Ovary (tissue), 3 donors: ENCODE measurements around the gene LBHD1.

Source experiments
- EP300 ChIP-seq: sonication (generic); formaldehyde crosslinking; IDR thresholded peaks from one replicate; pipeline ENCODE4 v1.6.1; 2017; ENCODE audit warnings: antibody characterized with exemption
- TF ChIP-seq, protein P1 (sequence below), 3 donors: fragments of 450-650 bp in 2 of 3; fragments of 200-600 bp in 1 of 3; IDR thresholded peaks; one replicate each; pipeline versions ENCODE4 v1.5.1 to v1.8.0; 2016 to 2022; ENCODE audit warnings: antibody characterized with exemption in 3 of 3, mild to moderate bottlenecking in 1 of 3
- donor health status: DM: no; HTN: no; CAD: no.

DNA sequence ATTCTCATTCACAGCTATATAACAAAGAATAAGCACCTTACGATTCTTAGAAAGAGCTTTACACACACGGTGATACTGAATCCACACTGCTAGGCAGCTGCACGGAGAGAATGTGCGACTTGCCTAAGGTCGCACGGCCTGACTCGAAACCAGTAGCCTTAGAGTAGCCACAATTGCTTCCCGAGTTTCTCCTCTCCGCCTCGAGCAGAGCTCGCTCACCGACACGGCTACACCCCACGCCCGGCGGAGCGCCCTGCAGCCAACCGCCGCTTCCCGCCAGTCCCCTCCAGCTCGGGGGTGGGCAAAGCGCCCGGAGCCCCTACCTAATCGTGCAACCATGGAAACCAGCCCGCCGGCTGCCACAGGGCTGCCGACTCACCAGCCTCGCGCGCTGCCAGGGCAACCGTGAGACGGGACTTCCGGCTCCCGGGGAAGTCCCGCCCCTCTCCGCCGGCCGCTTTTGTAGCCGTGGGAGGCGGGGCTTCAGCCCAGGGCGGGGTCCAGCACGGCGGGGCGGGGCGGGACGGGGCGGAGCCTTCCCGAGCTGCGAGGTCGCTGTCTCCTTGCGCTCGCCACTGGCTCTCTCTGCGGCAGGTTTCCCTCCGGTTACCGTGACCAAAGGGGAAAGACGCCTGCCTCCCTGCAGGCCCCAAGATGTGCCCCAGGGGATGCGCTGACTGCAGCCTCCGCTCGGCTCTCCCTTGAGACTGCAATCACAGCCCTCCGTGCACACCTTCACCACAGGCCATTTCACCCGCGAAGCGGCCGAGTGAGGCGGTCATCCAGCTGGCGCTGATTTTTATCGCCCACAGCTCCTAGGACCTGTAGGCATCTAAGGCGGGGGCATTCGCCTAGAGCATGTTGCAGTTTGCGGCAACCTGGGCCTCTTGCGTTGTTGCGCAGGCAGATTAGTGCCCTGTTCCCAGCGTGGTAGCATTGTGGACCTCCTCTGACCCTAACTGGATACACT, 34.1 kb upstream of the LBHD1 start:
- TF ChIP-seq, protein P1, sequence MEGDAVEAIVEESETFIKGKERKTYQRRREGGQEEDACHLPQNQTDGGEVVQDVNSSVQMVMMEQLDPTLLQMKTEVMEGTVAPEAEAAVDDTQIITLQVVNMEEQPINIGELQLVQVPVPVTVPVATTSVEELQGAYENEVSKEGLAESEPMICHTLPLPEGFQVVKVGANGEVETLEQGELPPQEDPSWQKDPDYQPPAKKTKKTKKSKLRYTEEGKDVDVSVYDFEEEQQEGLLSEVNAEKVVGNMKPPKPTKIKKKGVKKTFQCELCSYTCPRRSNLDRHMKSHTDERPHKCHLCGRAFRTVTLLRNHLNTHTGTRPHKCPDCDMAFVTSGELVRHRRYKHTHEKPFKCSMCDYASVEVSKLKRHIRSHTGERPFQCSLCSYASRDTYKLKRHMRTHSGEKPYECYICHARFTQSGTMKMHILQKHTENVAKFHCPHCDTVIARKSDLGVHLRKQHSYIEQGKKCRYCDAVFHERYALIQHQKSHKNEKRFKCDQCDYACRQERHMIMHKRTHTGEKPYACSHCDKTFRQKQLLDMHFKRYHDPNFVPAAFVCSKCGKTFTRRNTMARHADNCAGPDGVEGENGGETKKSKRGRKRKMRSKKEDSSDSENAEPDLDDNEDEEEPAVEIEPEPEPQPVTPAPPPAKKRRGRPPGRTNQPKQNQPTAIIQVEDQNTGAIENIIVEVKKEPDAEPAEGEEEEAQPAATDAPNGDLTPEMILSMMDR (IDR thresholded peaks at IDR 0.05), result no peak
- no peak for TF ChIP-seq EP300
